Smooth muscle cell (in vitro differentiated cells): Measurements from ENCODE around the gene EIF1. TPM values are rescaled to one million over a fixed set of nuclear protein-coding genes. Genes with fewer than 3 reads are reported as not detected.

Experiments
- DNase-seq: peaks from one replicate; lab custom pipeline; 2025; ENCODE audit not compliant: unreplicated experiment; lab: John Stamatoyannopoulos, UW
- H2AFZ ChIP-seq: fragments of 200-600 bp; sonication (generic); 2 replicates; pipeline ENCODE4 v1.6.0; 2016; ENCODE audit warnings: antibody characterized with exemption, low read depth, mild to moderate bottlenecking
- H3F3A ChIP-seq: fragments of 200-600 bp; sonication (generic); 2 replicates; pipeline ENCODE4 v1.6.0; 2017; ENCODE audit warnings: antibody characterized with exemption, low read depth
- H3K27ac ChIP-seq: fragments of 200-600 bp; sonication (generic); 2 replicates; pipeline ENCODE4 v1.5.1; 2016; ENCODE audit warnings: low read depth, mild to moderate bottlenecking
- H3K27me3 ChIP-seq: fragments of 200-600 bp; sonication (generic); 2 replicates; pipeline ENCODE4 v1.6.1; 2016; ENCODE audit warnings: low read depth, mild to moderate bottlenecking
- H3K36me3 ChIP-seq: fragments of 200-600 bp; sonication (generic); 2 replicates; pipeline ENCODE4 v1.5.1; 2016; ENCODE audit warnings: low read depth
- H3K4me1 ChIP-seq: fragments of 200-600 bp; sonication (generic); 2 replicates; pipeline ENCODE4 v1.5.1; 2016; ENCODE audit warnings: low read depth
- H3K4me2 ChIP-seq: fragments of 200-600 bp; sonication (generic); 2 replicates; pipeline ENCODE4 v1.6.0; 2016; ENCODE audit warnings: mild to moderate bottlenecking
- H3K4me3 ChIP-seq: fragments of 200-600 bp; sonication (generic); 2 replicates; pipeline ENCODE4 v1.5.1; 2016; ENCODE audit warnings: mild to moderate bottlenecking
- H3K79me2 ChIP-seq: fragments of 200-600 bp; sonication (generic); 2 replicates; pipeline ENCODE4 v1.6.0; 2016; ENCODE audit warnings: low read depth, mild to moderate bottlenecking
- H3K9ac ChIP-seq: fragments of 200-600 bp; sonication (generic); 2 replicates; pipeline ENCODE4 v1.6.0; 2016; ENCODE audit warnings: low read depth
- H3K9me3 ChIP-seq: fragments of 200-600 bp; sonication (generic); replicated peaks from 2 replicates; pipeline ENCODE4 v1.5.1; 2016; ENCODE audit warnings: low read depth
- H4K20me1 ChIP-seq: fragments of 200-600 bp; sonication (generic); 2 replicates; pipeline ENCODE4 v1.6.0; 2016; ENCODE audit warnings: low read depth
- CTCF ChIP-seq: fragments of 200-600 bp; sonication (generic); IDR thresholded peaks from 2 replicates; pipeline ENCODE4 v1.5.1; 2017; ENCODE audit warnings: borderline replicate concordance, mild to moderate bottlenecking, antibody characterized with exemption; ENCODE audit not compliant: insufficient read depth, poor library complexity, severe bottlenecking
- WGBS: methylation state at CpG from one replicate; pipeline ENCODE4 v1.1.7; 2016; ENCODE audit warnings: low lambda C conversion rate; 5-methylcytosine and 5-hydroxymethylcytosine counted together
- polyA plus RNA-seq: library from polyadenylated mRNA; unstranded; fragments of >200 nt; fragmentation: Nextera tagmentation; extraction: Ambion mirVana; gene quantifications from 2 replicates; pipeline ENCODE4 v1.2.1, GENCODE V29; 2016
- total RNA-seq: library from RNA; depleted of rRNA; stranded (reverse); fragments of >200 nt; gene quantifications from 2 replicates; pipeline ENCODE4 v1.2.3, GENCODE V29; 2014

The EIF1 gene
- total and polyA plus RNA-seq, 2 experiments from 2014 or later, result 360 to 1,301 TPM

- no peak for DNase-seq
- Histone ChIP-seq H3K4me2 (no peak overlapping the region), H3K36me3 (no peaks in the 10 kb centered on the region), H3K4me3 (no peak overlapping the region), H3K27ac (no peak overlapping the region), H3K27me3 (no peaks in the 10 kb centered on the region), H2AFZ (no peak overlapping the region), H3F3A (no peaks in the 10 kb centered on the region), H3K79me2 (no peaks in the 10 kb centered on the region), H4K20me1 (no peaks in the 10 kb centered on the region), H3K9ac (no peak overlapping the region), H3K9me3 (no peaks in the 10 kb centered on the region), H3K4me1 (peaks cover 10% of the 10 kb centered on the region)
- 93% methylated on average over 7 of the region's 13 CpGs for WGBS
- TF ChIP-seq CTCF, result no peak
Observed at GRCh38 chr17:41651625-41652460, 36.8 kb upstream of the EIF1 start.

GRCh38 chr17:41652461-41652970 lies 36.2 kb upstream of the EIF1 start:
- 88% methylated on average over 5 of the region's 5 CpGs for WGBS
- no peak overlapping the region for H3K4me3 ChIP-seq
- H4K20me1 ChIP-seq, result no peaks in the 10 kb centered on the region
- no peak for TF ChIP-seq CTCF
- peaks cover 10% of the 10 kb centered on the region for H3K4me1 ChIP-seq
- H3K9ac ChIP-seq, result no peak overlapping the region
- no peak overlapping the region for H2AFZ ChIP-seq
- H3K79me2 ChIP-seq, result no peaks in the 10 kb centered on the region
- H3F3A ChIP-seq, result no peaks in the 10 kb centered on the region
- no peaks in the 10 kb centered on the region for H3K9me3 ChIP-seq
- DNase-seq, result no peak
- no peak overlapping the region for H3K4me2 ChIP-seq
- no peaks in the 10 kb centered on the region for H3K36me3 ChIP-seq
- H3K27me3 ChIP-seq, result no peaks in the 10 kb centered on the region
- H3K27ac ChIP-seq, result peak overlapping the region; percentile 87

GRCh38 chr17:41653421-41653820 lies 35.3 kb upstream of the EIF1 start:
- no peak for DNase-seq
- H3F3A ChIP-seq, result no peaks in the 10 kb centered on the region
- no peaks in the 10 kb centered on the region for H3K79me2 ChIP-seq
- H3K4me2 ChIP-seq, result no peak overlapping the region
- H2AFZ ChIP-seq, result no peak overlapping the region
- H3K4me3 ChIP-seq, result no peak overlapping the region
- 91% methylated on average over 5 of the region's 5 CpGs for WGBS
- no peak overlapping the region for H3K9ac ChIP-seq
- no peak for TF ChIP-seq CTCF
- no peaks in the 10 kb centered on the region for H3K27me3 ChIP-seq
- no peaks in the 10 kb centered on the region for H3K9me3 ChIP-seq
- H3K36me3 ChIP-seq, result no peaks in the 10 kb centered on the region
- peaks cover 10% of the 10 kb centered on the region for H3K4me1 ChIP-seq
- H4K20me1 ChIP-seq, result no peaks in the 10 kb centered on the region
- peak overlapping the region; percentile 87 for H3K27ac ChIP-seq
